Measurements from ENCODE around the gene WRAP53. TPM values are rescaled to one million over a fixed set of nuclear protein-coding genes. Genes with fewer than 3 reads are reported as not detected.

WRAP53 gene
- total RNA-seq, 4 donors from 2014 or later: 1.0 to 8.8 (median 6.2) TPM

DNA sequence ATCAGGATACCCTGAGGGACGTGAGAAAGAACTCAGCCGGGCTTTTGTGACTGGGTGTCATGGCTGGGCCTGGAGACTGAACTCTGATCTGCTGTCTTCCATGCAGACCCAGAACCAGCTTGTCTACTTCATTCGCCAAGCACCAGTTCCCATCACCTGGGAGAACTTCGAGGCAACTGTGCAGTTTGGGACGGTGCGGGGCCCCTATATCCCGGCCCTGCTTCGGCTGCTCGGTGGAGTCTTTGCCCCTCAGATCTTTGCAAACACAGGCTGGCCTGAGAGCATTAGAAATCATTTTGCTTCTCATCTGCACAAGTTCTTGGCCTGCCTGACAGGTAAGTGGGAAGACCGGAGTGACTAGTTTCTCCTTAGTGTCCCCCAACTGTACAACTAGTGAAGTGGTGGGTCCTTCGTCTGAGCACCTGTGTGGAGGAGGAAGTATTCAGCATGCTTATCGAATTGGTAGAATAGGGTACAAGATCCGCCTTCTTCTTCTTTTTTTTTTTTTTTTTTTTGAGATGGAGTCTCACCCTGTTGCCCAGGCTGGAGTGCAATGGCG lies 44.8 kb downstream of the WRAP53 start:
- no peaks in the 10 kb centered on the region for H3K4me1 ChIP-seq
- intact Hi-C loops (cut with DNase I; ENCODE audit: low total_unique reads): no loop called here
- no peak for DNase-seq
- no peaks in the 10 kb centered on the region for H3K9me3 ChIP-seq
- H3K4me3 ChIP-seq: no peak overlapping the region
- H3K27me3 ChIP-seq: no peaks in the 10 kb centered on the region
- no peaks in the 10 kb centered on the region for H3K36me3 ChIP-seq
- no peak for TF ChIP-seq POLR2A (IDR thresholded peaks at IDR 0.05)
- no peak for TF ChIP-seq CTCF (IDR thresholded peaks at IDR 0.05)
- H3K27ac ChIP-seq: no peak overlapping the region

GRCh38 chr17:7737601-7738000 lies 49.3 kb downstream of the WRAP53 start:
- no peak for TF ChIP-seq POLR2A (IDR thresholded peaks at IDR 0.05)
- TF ChIP-seq CTCF (IDR thresholded peaks at IDR 0.05): no peak
- Histone ChIP-seq H3K36me3 (no peaks in the 10 kb centered on the region), H3K9me3 (no peaks in the 10 kb centered on the region), H3K4me3 (no peak overlapping the region), H3K27ac (no peak overlapping the region), H3K4me1 (no peaks in the 10 kb centered on the region), H3K27me3 (no peaks in the 10 kb centered on the region)
- intact Hi-C loops (cut with DNase I; ENCODE audit: low total_unique reads): no loop called here
- no peak for DNase-seq

DNA sequence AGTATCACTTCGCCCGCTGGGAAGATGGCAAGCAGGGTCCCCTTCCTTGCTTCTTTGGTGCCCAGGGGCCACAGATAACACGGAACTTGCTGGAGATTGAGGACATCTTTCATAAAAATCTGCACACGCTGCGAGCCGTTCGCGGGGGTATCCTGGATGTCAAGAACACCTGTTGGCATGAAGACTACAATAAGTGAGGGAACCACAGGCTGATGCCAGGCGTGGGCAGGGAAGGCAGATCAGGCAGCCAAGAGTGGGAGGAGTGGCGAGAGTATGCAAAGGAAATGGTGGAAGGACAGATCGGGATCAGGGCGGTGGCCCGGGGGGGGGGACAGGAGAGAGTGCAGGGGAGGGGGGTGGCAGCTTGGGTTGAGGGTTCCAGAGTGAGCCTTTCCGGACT lies 51.5 kb downstream of the WRAP53 start:
- intact Hi-C loops (cut with DNase I; ENCODE audit: low total_unique reads): loop anchor here (10.0 kb wide), 1 partner anchor 85 kb away; no protein-coding TSS in a partner anchor
- H3K9me3 ChIP-seq: no peaks in the 10 kb centered on the region
- H3K27me3 ChIP-seq: no peaks in the 10 kb centered on the region
- no peaks in the 10 kb centered on the region for H3K36me3 ChIP-seq
- DNase-seq: no peak
- H3K4me3 ChIP-seq: no peak overlapping the region
- H3K4me1 ChIP-seq: peaks cover 0 to 4% of the 10 kb centered on the region in 2 donors
- TF ChIP-seq POLR2A (IDR thresholded peaks at IDR 0.05): no peak
- no peak for TF ChIP-seq CTCF (IDR thresholded peaks at IDR 0.05)
- H3K27ac ChIP-seq: no peak overlapping the region

GRCh38 chr17:7740481-7741001 lies 52.3 kb downstream of the WRAP53 start:
- H3K36me3 ChIP-seq: no peaks in the 10 kb centered on the region
- H3K4me1 ChIP-seq: peaks cover 0 to 4% of the 10 kb centered on the region in 2 donors
- H3K27ac ChIP-seq: no peak overlapping the region
- no peaks in the 10 kb centered on the region for H3K9me3 ChIP-seq
- no peak overlapping the region for H3K4me3 ChIP-seq
- intact Hi-C loops (cut with DNase I; ENCODE audit: low total_unique reads): loop anchor here (10.0 kb wide), 1 partner anchor 84 kb away; no protein-coding TSS in a partner anchor
- no peaks in the 10 kb centered on the region for H3K27me3 ChIP-seq
- DNase-seq: no peak
- no peak for TF ChIP-seq POLR2A (IDR thresholded peaks at IDR 0.05)

GRCh38 chr17:7742729-7743128 lies 54.5 kb downstream of the WRAP53 start:
- Histone ChIP-seq H3K9me3 (no peaks in the 10 kb centered on the region), H3K36me3 (no peaks in the 10 kb centered on the region), H3K4me3 (no peak overlapping the region), H3K27ac (no peak overlapping the region), H3K27me3 (no peaks in the 10 kb centered on the region), H3K4me1 (peaks cover 0 to 7% of the 10 kb centered on the region in 2 donors)
- no peak for DNase-seq
- TF ChIP-seq CTCF (IDR thresholded peaks at IDR 0.05): no peak
- no peak for TF ChIP-seq POLR2A (IDR thresholded peaks at IDR 0.05)
- intact Hi-C loops (cut with DNase I; ENCODE audit: low total_unique reads): loop anchor here (10.0 kb wide), 1 partner anchor 82 kb away; no protein-coding TSS in a partner anchor

Measured in uterus (tissue), 4 donors.